Liver (tissue), 9 donors: ENCODE data around the gene PCBP4. TPM values are rescaled to one million over a fixed set of nuclear protein-coding genes. Genes with fewer than 3 reads are reported as not detected.
"Not testable (repeated sequence)": the region's sequence is repeated elsewhere in the genome, so short reads cannot be mapped to it uniquely, and the experiment has no call there.

Experiments
- DNase-seq: peaks from one replicate; pipeline ENCODE4 v3.0.0-alpha.2; 2017; ENCODE audit warnings: low spot score
- H3K27ac ChIP-seq, 2 donors: one replicate each; pipeline ENCODE4 v1.7.0; 2013; ENCODE audit warnings: inconsistent platforms in 2 of 2, low read length in 2 of 2, control low read depth in 1 of 2, low read depth in 1 of 2, mild to moderate bottlenecking in 1 of 2
- H3K27me3 ChIP-seq, 4 donors: one replicate each; pipeline versions ENCODE4 v1.6.1 to v1.7.0; 2013; ENCODE audit warnings: low read length in 3 of 4, inconsistent platforms in 1 of 4, mild to moderate bottlenecking in 1 of 4, moderate library complexity in 1 of 4; ENCODE audit not compliant: control insufficient read depth in 4 of 4, insufficient read depth in 4 of 4
- H3K36me3 ChIP-seq, 4 donors: one replicate each; pipeline versions ENCODE4 v1.6.1 to v1.7.0; 2013; ENCODE audit warnings: low read length in 3 of 4, mild to moderate bottlenecking in 3 of 4, low read depth in 1 of 4, moderate library complexity in 1 of 4; ENCODE audit not compliant: control insufficient read depth in 4 of 4, insufficient read depth in 3 of 4
- H3K4me1 ChIP-seq, 4 donors: one replicate each; pipeline versions ENCODE4 v1.6.1 to v1.7.0; 2013; ENCODE audit warnings: low read length in 3 of 4, mild to moderate bottlenecking in 3 of 4, moderate library complexity in 1 of 4; ENCODE audit not compliant: control insufficient read depth in 4 of 4, insufficient read depth in 4 of 4
- H3K4me3 ChIP-seq, 3 donors: one replicate each; pipeline versions ENCODE4 v1.6.1 to v1.7.0; 2013; ENCODE audit warnings: low read length in 3 of 3, control low read depth in 1 of 3, low read depth in 1 of 3, mild to moderate bottlenecking in 1 of 3
- H3K9ac ChIP-seq, 2 donors: one replicate each; pipeline ENCODE4 v1.7.0; 2013; ENCODE audit warnings: low read length in 2 of 2, mild to moderate bottlenecking in 2 of 2, moderate library complexity in 2 of 2, control low read depth in 1 of 2, low read depth in 1 of 2
- H3K9me3 ChIP-seq, 4 donors: one replicate each; pipeline versions ENCODE4 v1.6.1 to v1.7.0; 2013; ENCODE audit warnings: low read length in 3 of 4; ENCODE audit not compliant: control insufficient read depth in 4 of 4
- ATF3 ChIP-seq: IDR thresholded peaks from 2 replicates; pipeline ENCODE4 v1.6.1; 2016; ENCODE audit warnings: antibody characterized with exemption
- CTCF ChIP-seq: fragments of 150-350 bp; IDR thresholded peaks from 2 replicates; pipeline ENCODE4 v1.5.1; 2017; ENCODE audit warnings: improper control_type of control experiment, low read depth, low read length; ENCODE audit not compliant: missing input control
- EGR1 ChIP-seq, 2 donors: IDR thresholded peaks; 2 replicates each; pipeline ENCODE4 v1.6.1; 2016 to 2018; ENCODE audit warnings: antibody characterized with exemption in 2 of 2, low read depth in 2 of 2
- FOXA2 ChIP-seq: IDR thresholded peaks from 2 replicates; pipeline ENCODE4 v1.6.1; 2016; ENCODE audit warnings: antibody characterized with exemption
- GABPA ChIP-seq, 2 donors: IDR thresholded peaks in 1 of 2; conservative IDR thresholded peaks in 1 of 2; 2 replicates each; pipeline ENCODE4 v1.6.1; 2016; ENCODE audit warnings: antibody characterized with exemption in 2 of 2, mild to moderate bottlenecking in 1 of 2, moderate library complexity in 1 of 2
- HNF4A ChIP-seq, 2 donors: conservative IDR thresholded peaks; 2 replicates each; pipeline ENCODE4 v1.6.1; 2016; ENCODE audit warnings: antibody characterized with exemption in 2 of 2, mild to moderate bottlenecking in 2 of 2
- HNF4G ChIP-seq: IDR thresholded peaks from 2 replicates; pipeline ENCODE4 v1.6.1; 2016; ENCODE audit warnings: antibody characterized with exemption
- MAX ChIP-seq: IDR thresholded peaks from 2 replicates; pipeline ENCODE4 v1.6.1; 2016; ENCODE audit warnings: antibody characterized with exemption
- NR2F2 ChIP-seq: IDR thresholded peaks from 2 replicates; pipeline ENCODE4 v1.6.1; 2016; ENCODE audit warnings: antibody characterized with exemption
- RAD21 ChIP-seq, 2 donors: IDR thresholded peaks; 2 replicates each; pipeline ENCODE4 v1.6.1; 2016; ENCODE audit warnings: antibody characterized with exemption in 2 of 2, mild to moderate bottlenecking in 2 of 2
- REST ChIP-seq: IDR thresholded peaks from 2 replicates; pipeline ENCODE4 v1.6.1; 2016; ENCODE audit warnings: antibody characterized with exemption, mild to moderate bottlenecking
- RXRA ChIP-seq, 2 donors: IDR thresholded peaks; 2 replicates each; pipeline ENCODE4 v1.6.1; 2017 to 2018; ENCODE audit warnings: antibody characterized with exemption in 2 of 2, mild to moderate bottlenecking in 1 of 2
- SP1 ChIP-seq: IDR thresholded peaks from 2 replicates; pipeline ENCODE4 v1.6.1; 2018; ENCODE audit warnings: antibody characterized with exemption, mild to moderate bottlenecking
- TAF1 ChIP-seq: conservative IDR thresholded peaks from 2 replicates; pipeline ENCODE4 v1.6.1; 2016; ENCODE audit warnings: antibody characterized with exemption, mild to moderate bottlenecking
- YY1 ChIP-seq: IDR thresholded peaks from 2 replicates; pipeline ENCODE4 v1.6.1; 2016; ENCODE audit warnings: antibody characterized with exemption, mild to moderate bottlenecking
- ZBTB33 ChIP-seq: IDR thresholded peaks from 2 replicates; pipeline ENCODE4 v1.6.1; 2016; ENCODE audit warnings: antibody characterized with exemption
- WGBS: extraction: QIAGEN DNeasy Blood & Tissue Kit; methylation state at CpG from one replicate; pipeline ENCODE4 v1.1.7; 2013; 5-methylcytosine and 5-hydroxymethylcytosine counted together
- polyA plus RNA-seq, 2 donors: library from polyadenylated mRNA; stranded (reverse) in 1 of 2; unstranded in 1 of 2; fragments of 200-250 nt in 1 of 2; fragments of >200 nt in 1 of 2; fragmentation: Nextera tagmentation in 1 of 2; extraction: Ambion mirVana in 1 of 2; gene quantifications; one replicate each; pipeline versions ENCODE4 v1.2.1 to v1.2.3, GENCODE V29; 2013 to 2015
- total RNA-seq, 2 donors: library from RNA; depleted of rRNA; stranded (reverse); fragments of >200 nt; gene quantifications; one replicate each; pipeline ENCODE4 v1.2.3, GENCODE V29; 2014
- donor health status: healthy.
- donor health status: healthy.
- donor health status: healthy.
- donor health status: healthy.
- donor health status: healthy.

PCBP4 gene
- total and polyA plus RNA-seq, 4 donors = 2.7 to 7.9 (median 4.5) TPM

- no peak for DNase-seq
- H3K36me3 ChIP-seq = peaks cover 3 to 20% (median 13%) of the 10 kb centered on the region in 4 donors
- H3K4me3 ChIP-seq = peak overlapping the region; percentile 9 to 94 (median 52)
- peak overlapping the region in 1 of 2 donors; percentile 83 for H3K27ac ChIP-seq
- peak overlapping the region; percentile 97 to 99 for H3K9ac ChIP-seq
- no peaks in the 10 kb centered on the region for H3K27me3 ChIP-seq
- H3K4me1 ChIP-seq = peaks cover 4 to 18% (median 13%) of the 10 kb centered on the region in 4 donors
- H3K9me3 ChIP-seq = no peaks in the 10 kb centered on the region
- TF ChIP-seq SP1 = no peak
- TF ChIP-seq CTCF = no peak
- TF ChIP-seq GABPA (IDR thresholded peaks at IDR 0.05 in 1 of 2, conservative IDR thresholded peaks at IDR 0.05 in 1 of 2) = no peak
- no peak for TF ChIP-seq NR2F2
- TF ChIP-seq YY1 = no peak
- no peak for TF ChIP-seq RAD21 (IDR thresholded peaks at IDR 0.05)
- no peak for TF ChIP-seq EGR1 (IDR thresholded peaks at IDR 0.05; ENCODE audit: low read depth in 2 of 2)
- TF ChIP-seq REST = no peak
- TF ChIP-seq ATF3 = no peak
- TF ChIP-seq MAX = no peak
- TF ChIP-seq HNF4G = no peak
- no peak for TF ChIP-seq TAF1
- no peak for TF ChIP-seq RXRA (IDR thresholded peaks at IDR 0.05)
- no peak for TF ChIP-seq ZBTB33
- TF ChIP-seq HNF4A (conservative IDR thresholded peaks at IDR 0.05) = no peak
- no peak for TF ChIP-seq FOXA2
- 73% methylated on average over 2 of the region's 2 CpGs for WGBS
These were observed 27.3 kb upstream of the PCBP4 start for GRCh38 chr3:51994530-51994929.

- H3K9me3 ChIP-seq, H3K27me3 ChIP-seq, H3K4me3 ChIP-seq, DNase-seq, H3K9ac ChIP-seq, H3K27ac ChIP-seq: not testable (repeated sequence)
- peaks cover 3 to 22% (median 14%) of the 10 kb centered on the region in 4 donors for H3K36me3 ChIP-seq
- 88% methylated on average over 10 of the region's 13 CpGs for WGBS
- peaks cover 4 to 19% (median 13%) of the 10 kb centered on the region in 4 donors for H3K4me1 ChIP-seq
These were observed 26.4 kb upstream of the PCBP4 start for GRCh38 chr3:51993657-51994056.
